Glutamatergic neuron (in vitro differentiated cells): ENCODE results near the gene RUBCNL. TPM values are rescaled to one million over a fixed set of nuclear protein-coding genes. Genes with fewer than 3 reads are reported as not detected.

Source experiments
- DNase-seq: peaks from one replicate; pipeline ENCODE4 v3.0.0; 2022
- H3K27ac Mint-ChIP-seq: one replicate; pipeline ENCODE4 v1.8.0; 2020; ENCODE audit warnings: mild to moderate bottlenecking, mixed read lengths, inconsistent platforms; ENCODE audit not compliant: unreplicated experiment
- H3K27me3 Mint-ChIP-seq: one replicate; pipeline ENCODE4 v1.8.0; 2020; ENCODE audit warnings: mild to moderate bottlenecking, moderate library complexity, mixed read lengths, inconsistent platforms; ENCODE audit not compliant: unreplicated experiment
- H3K36me3 Mint-ChIP-seq: one replicate; pipeline ENCODE4 v1.8.0; 2020; ENCODE audit warnings: mild to moderate bottlenecking, mixed read lengths, inconsistent platforms; ENCODE audit not compliant: unreplicated experiment
- H3K4me1 Mint-ChIP-seq: one replicate; pipeline ENCODE4 v1.8.0; 2020; ENCODE audit warnings: mild to moderate bottlenecking, low read depth, mixed read lengths, inconsistent platforms; ENCODE audit not compliant: unreplicated experiment
- H3K4me3 Mint-ChIP-seq: one replicate; pipeline ENCODE4 v1.8.0; 2020; ENCODE audit warnings: mild to moderate bottlenecking, mixed read lengths, inconsistent platforms; ENCODE audit not compliant: unreplicated experiment
- H3K9me3 Mint-ChIP-seq: one replicate; pipeline ENCODE4 v1.8.0; 2020; ENCODE audit warnings: mild to moderate bottlenecking, moderate library complexity, mixed read lengths, inconsistent platforms; ENCODE audit not compliant: unreplicated experiment
- CTCF ChIP-seq: fragments of 200-600 bp; sonication (generic); IDR thresholded peaks from one replicate; pipeline ENCODE4 v1.5.0; 2021; ENCODE audit not compliant: partially characterized antibody, unreplicated experiment
- total RNA-seq: library from RNA; stranded (reverse); fragmentation: NEBNext Ultra II Directional; extraction: Animal tissue kit (Norgen Biotek cat#: 25700); gene quantifications from one replicate; pipeline ENCODE4 v1.2.1, GENCODE V29; 2021; ENCODE audit not compliant: unreplicated experiment

Gene RUBCNL
- total RNA-seq, 1 donor from 2014 or later, result 1.9 TPM

- H3K36me3 Mint-ChIP-seq, result no peaks in the 10 kb centered on the region
- DNase-seq, result no peak
- no peaks in the 10 kb centered on the region for H3K27me3 Mint-ChIP-seq
- no peaks in the 10 kb centered on the region for H3K9me3 Mint-ChIP-seq
- peaks cover 15% of the 10 kb centered on the region for H3K4me1 Mint-ChIP-seq
- no peak for TF ChIP-seq CTCF
- no peak overlapping the region for H3K4me3 Mint-ChIP-seq
- H3K27ac Mint-ChIP-seq, result no peak overlapping the region
These were observed 17.4 kb downstream of the RUBCNL start for GRCh38 chr13:46369506-46370277.

GRCh38 chr13:46367617-46368327, 19.3 kb downstream of the RUBCNL start:
- Mint-ChIP-seq H3K27me3 (no peaks in the 10 kb centered on the region), H3K4me1 (peaks cover 15% of the 10 kb centered on the region), H3K27ac (no peak overlapping the region), H3K9me3 (no peaks in the 10 kb centered on the region), H3K4me3 (no peak overlapping the region), H3K36me3 (no peaks in the 10 kb centered on the region)
- DNase-seq, result no peak
- TF ChIP-seq CTCF, result no peak

DNA sequence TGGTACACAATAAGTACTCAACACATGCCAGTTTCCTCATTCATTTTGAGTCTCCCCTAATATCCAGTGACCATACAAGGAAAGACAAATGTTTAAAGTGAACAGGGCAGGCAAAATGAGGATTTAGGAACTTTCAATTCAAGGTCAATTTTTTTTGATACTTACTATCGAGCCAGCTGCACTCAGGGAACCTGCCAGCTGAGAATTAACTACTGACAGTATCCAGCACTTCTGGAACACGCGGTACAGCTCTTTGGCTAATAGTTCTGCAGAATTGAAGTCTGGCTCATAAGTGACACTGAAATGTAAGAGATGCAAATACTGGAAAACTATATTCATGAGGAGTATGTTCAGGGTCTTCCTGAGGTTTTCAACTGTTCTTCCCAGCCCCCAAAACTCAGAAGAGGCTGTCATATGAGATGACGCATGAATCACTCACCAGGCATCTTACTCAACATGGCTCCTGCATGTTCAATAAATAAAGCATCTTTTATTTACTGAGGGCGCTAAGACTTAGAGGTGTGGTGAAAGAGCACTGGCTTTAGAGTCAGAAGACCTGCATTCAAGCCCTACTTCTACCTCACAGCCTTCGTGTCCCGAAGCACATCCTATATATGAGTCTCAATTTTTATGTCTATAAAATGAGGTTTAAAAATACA, 25.6 kb downstream of the RUBCNL start:
- Mint-ChIP-seq H3K4me3 (no peak overlapping the region), H3K36me3 (no peaks in the 10 kb centered on the region), H3K9me3 (no peaks in the 10 kb centered on the region), H3K4me1 (no peaks in the 10 kb centered on the region), H3K27me3 (no peaks in the 10 kb centered on the region), H3K27ac (no peak overlapping the region)
- no peak for DNase-seq
- no peak for TF ChIP-seq CTCF

DNA sequence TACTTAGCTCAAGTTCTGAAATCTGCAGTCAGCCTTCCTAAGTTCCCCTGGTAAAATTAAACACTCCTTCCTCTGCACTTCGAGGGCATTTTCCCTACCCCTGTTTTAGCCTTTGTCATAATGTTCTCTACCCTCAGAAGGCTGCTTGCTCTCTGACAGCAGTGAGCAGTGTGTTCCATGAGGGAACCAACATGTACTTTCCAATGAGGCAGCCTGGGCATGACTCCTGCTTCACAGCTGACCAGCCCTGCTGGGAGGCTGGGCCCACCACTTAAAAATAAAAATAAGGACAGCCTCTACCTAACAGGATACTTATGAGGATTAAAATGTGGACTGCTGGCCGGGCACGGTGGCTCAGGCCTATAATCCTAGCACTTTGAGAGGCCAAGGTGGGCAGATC, 26.4 kb downstream of the RUBCNL start:
- H3K9me3 Mint-ChIP-seq, result peaks cover 2% of the 10 kb centered on the region
- H3K27me3 Mint-ChIP-seq, result no peaks in the 10 kb centered on the region
- TF ChIP-seq CTCF, result no peak
- H3K4me1 Mint-ChIP-seq, result no peaks in the 10 kb centered on the region
- no peak overlapping the region for H3K4me3 Mint-ChIP-seq
- DNase-seq, result no peak
- H3K27ac Mint-ChIP-seq, result no peak overlapping the region
- H3K36me3 Mint-ChIP-seq, result no peaks in the 10 kb centered on the region
